Body of pancreas (tissue), 4 donors: ENCODE results near the gene SRPK3.

Experiments
- CTCF ChIP-seq, 7 experiments: fragments of 450-650 bp in 4 of 7; fragments of 200-600 bp in 3 of 7; sonication (generic) in 3 of 7; IDR thresholded peaks; one replicate each; pipeline ENCODE4 v1.5.1; 2016 to 2019; ENCODE audit warnings: antibody characterized with exemption in 7 of 7
- POLR2A ChIP-seq, 3 donors: fragments of 450-650 bp; IDR thresholded peaks; one replicate each; pipeline ENCODE4 v1.6.1; 2016; ENCODE audit warnings: antibody characterized with exemption in 3 of 3, mild to moderate bottlenecking in 2 of 3

- no peak for TF ChIP-seq CTCF (IDR thresholded peaks at IDR 0.05)
- TF ChIP-seq POLR2A (IDR thresholded peaks at IDR 0.05) = no peak
Observed at GRCh38 chrX:153734871-153735270, 46.0 kb upstream of the SRPK3 start.
